Upper lobe of right lung (tissue), 1 donor: ENCODE measurements around the gene CCDC74A. TPM values are rescaled to one million over a fixed set of nuclear protein-coding genes. Genes with fewer than 3 reads are reported as not detected.
"Not testable (repeated sequence)": the region's sequence is repeated elsewhere in the genome, so short reads cannot be mapped to it uniquely, and the experiment has no call there.

Experiments
- ATAC-seq: fragments of 200-7000 bp; cut with Tn5 transposase; one replicate; pipeline ENCODE4 v1.9.1; 2020; ENCODE audit warnings: mild to moderate bottlenecking, moderate library complexity
- DNase-seq: peaks from one replicate; pipeline ENCODE4 v3.0.0-alpha.2; 2020
- H3K27ac ChIP-seq: fragments of 200-600 bp; one replicate; pipeline ENCODE4 v1.8.0; 2022
- H3K27me3 ChIP-seq: fragments of 200-600 bp; one replicate; pipeline ENCODE4 v1.8.0; 2022; ENCODE audit warnings: mild to moderate bottlenecking
- H3K36me3 ChIP-seq: fragments of 200-600 bp; one replicate; pipeline ENCODE4 v1.8.0; 2022
- H3K4me1 ChIP-seq: fragments of 200-600 bp; one replicate; pipeline ENCODE4 v1.8.0; 2022
- H3K4me3 ChIP-seq: fragments of 200-600 bp; one replicate; pipeline ENCODE4 v1.8.0; 2022; ENCODE audit warnings: mild to moderate bottlenecking
- H3K9me3 ChIP-seq: fragments of 200-600 bp; one replicate; pipeline ENCODE4 v1.8.0; 2022
- CTCF ChIP-seq: fragments of 200-600 bp; IDR thresholded peaks from one replicate; pipeline ENCODE4 v1.8.0; 2022; ENCODE audit warnings: antibody characterized with exemption
- intact Hi-C: fragments of 100-400 bp; cut with DNase I; formaldehyde crosslinking; loops from one replicate; pipeline ENCODE4 v1.11.0; 2022
- total RNA-seq: library from RNA; stranded (reverse); fragmentation: NEBNext Ultra II Directional; extraction: Animal tissue kit (Norgen Biotek cat#: 25700); gene quantifications from one replicate; pipeline ENCODE4 v1.2.1, GENCODE V29; 2021
- donor health status: DM: no; HTN: yes; CAD: no; lungs with severe emphysema.

Gene CCDC74A
- total RNA-seq, 1 donor from 2014 or later: 1.2 TPM

- no peaks in the 10 kb centered on the region for H3K36me3 ChIP-seq
- no peak overlapping the region for H3K27ac ChIP-seq
- ATAC-seq: no peak
- DNase-seq: no peak
- no peaks in the 10 kb centered on the region for H3K4me1 ChIP-seq
- no peak overlapping the region for H3K4me3 ChIP-seq
- intact Hi-C loops: no loop called here
- H3K9me3 ChIP-seq: no peaks in the 10 kb centered on the region
- no peaks in the 10 kb centered on the region for H3K27me3 ChIP-seq
- TF ChIP-seq CTCF: no peak
These were observed 7.8 kb downstream of the CCDC74A start for GRCh38 chr2:131535526-131535925.

GRCh38 chr2:131535951-131536826 lies 8.5 kb downstream of the CCDC74A start:
- H3K27ac ChIP-seq, H3K9me3 ChIP-seq, ATAC-seq, H3K4me1 ChIP-seq, H3K27me3 ChIP-seq, intact Hi-C loops, H3K4me3 ChIP-seq, H3K36me3 ChIP-seq, DNase-seq: not testable (repeated sequence)

GRCh38 chr2:131536841-131537240 lies 9.2 kb downstream of the CCDC74A start:
- H3K9me3 ChIP-seq, DNase-seq, H3K27me3 ChIP-seq, ATAC-seq, H3K27ac ChIP-seq, intact Hi-C loops, H3K4me3 ChIP-seq, H3K4me1 ChIP-seq, H3K36me3 ChIP-seq: not testable (repeated sequence)

GRCh38 chr2:131538856-131539255 lies 11.2 kb downstream of the CCDC74A start:
- H3K9me3 ChIP-seq, H3K4me1 ChIP-seq, ATAC-seq, H3K27me3 ChIP-seq, H3K27ac ChIP-seq, H3K36me3 ChIP-seq, DNase-seq, intact Hi-C loops, H3K4me3 ChIP-seq: not testable (repeated sequence)

- no peak for TF ChIP-seq CTCF
- H3K9me3 ChIP-seq: no peaks in the 10 kb centered on the region
- no peak overlapping the region for H3K27ac ChIP-seq
- no peak for DNase-seq
- ATAC-seq: no peak
- intact Hi-C loops: no loop called here
- no peaks in the 10 kb centered on the region for H3K36me3 ChIP-seq
- no peaks in the 10 kb centered on the region for H3K27me3 ChIP-seq
- no peak overlapping the region for H3K4me3 ChIP-seq
- no peaks in the 10 kb centered on the region for H3K4me1 ChIP-seq
These were observed 15.0 kb downstream of the CCDC74A start for GRCh38 chr2:131542438-131543384.

GRCh38 chr2:131543385-131543891 lies 15.8 kb downstream of the CCDC74A start:
- intact Hi-C loops: no loop called here
- H3K4me3 ChIP-seq: no peak overlapping the region
- H3K9me3 ChIP-seq: no peaks in the 10 kb centered on the region
- TF ChIP-seq CTCF: no peak
- H3K27me3 ChIP-seq: no peaks in the 10 kb centered on the region
- no peak overlapping the region for H3K27ac ChIP-seq
- H3K4me1 ChIP-seq: no peaks in the 10 kb centered on the region
- DNase-seq: no peak
- no peak for ATAC-seq
- H3K36me3 ChIP-seq: no peaks in the 10 kb centered on the region

- intact Hi-C loops, H3K4me1 ChIP-seq: not testable (repeated sequence)
- ATAC-seq: peak; percentile 43
These were observed 16.5 kb downstream of the CCDC74A start for GRCh38 chr2:131544006-131544812.

GRCh38 chr2:131544813-131545165 lies 17.1 kb downstream of the CCDC74A start:
- ATAC-seq, intact Hi-C loops: not testable (repeated sequence)

More at GRCh38 chr2:131544006-131544812, 16.5 kb downstream of the CCDC74A start:
- not testable (repeated sequence) for H3K36me3 ChIP-seq, H3K4me3 ChIP-seq, H3K27me3 ChIP-seq, DNase-seq, H3K9me3 ChIP-seq, H3K27ac ChIP-seq

More at GRCh38 chr2:131544813-131545165, 17.1 kb downstream of the CCDC74A start:
- not testable (repeated sequence) for H3K4me3 ChIP-seq, H3K4me1 ChIP-seq, H3K27ac ChIP-seq, H3K9me3 ChIP-seq, H3K27me3 ChIP-seq, DNase-seq, H3K36me3 ChIP-seq
